ENCODE measurements around the gene UBE2K.

The UBE2K gene

GRCh38 chr4:39814403-39815185, 116.7 kb downstream of the UBE2K start:
- H3K4me3 ChIP-seq (ENCODE audit: low read depth, low read length) = no peak overlapping the region
- TF ChIP-seq, protein P1, sequence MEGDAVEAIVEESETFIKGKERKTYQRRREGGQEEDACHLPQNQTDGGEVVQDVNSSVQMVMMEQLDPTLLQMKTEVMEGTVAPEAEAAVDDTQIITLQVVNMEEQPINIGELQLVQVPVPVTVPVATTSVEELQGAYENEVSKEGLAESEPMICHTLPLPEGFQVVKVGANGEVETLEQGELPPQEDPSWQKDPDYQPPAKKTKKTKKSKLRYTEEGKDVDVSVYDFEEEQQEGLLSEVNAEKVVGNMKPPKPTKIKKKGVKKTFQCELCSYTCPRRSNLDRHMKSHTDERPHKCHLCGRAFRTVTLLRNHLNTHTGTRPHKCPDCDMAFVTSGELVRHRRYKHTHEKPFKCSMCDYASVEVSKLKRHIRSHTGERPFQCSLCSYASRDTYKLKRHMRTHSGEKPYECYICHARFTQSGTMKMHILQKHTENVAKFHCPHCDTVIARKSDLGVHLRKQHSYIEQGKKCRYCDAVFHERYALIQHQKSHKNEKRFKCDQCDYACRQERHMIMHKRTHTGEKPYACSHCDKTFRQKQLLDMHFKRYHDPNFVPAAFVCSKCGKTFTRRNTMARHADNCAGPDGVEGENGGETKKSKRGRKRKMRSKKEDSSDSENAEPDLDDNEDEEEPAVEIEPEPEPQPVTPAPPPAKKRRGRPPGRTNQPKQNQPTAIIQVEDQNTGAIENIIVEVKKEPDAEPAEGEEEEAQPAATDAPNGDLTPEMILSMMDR (IDR thresholded peaks at IDR 0.05; ENCODE audit: borderline replicate concordance, insufficient read depth, low read depth, low read length) = no peak

DNA sequence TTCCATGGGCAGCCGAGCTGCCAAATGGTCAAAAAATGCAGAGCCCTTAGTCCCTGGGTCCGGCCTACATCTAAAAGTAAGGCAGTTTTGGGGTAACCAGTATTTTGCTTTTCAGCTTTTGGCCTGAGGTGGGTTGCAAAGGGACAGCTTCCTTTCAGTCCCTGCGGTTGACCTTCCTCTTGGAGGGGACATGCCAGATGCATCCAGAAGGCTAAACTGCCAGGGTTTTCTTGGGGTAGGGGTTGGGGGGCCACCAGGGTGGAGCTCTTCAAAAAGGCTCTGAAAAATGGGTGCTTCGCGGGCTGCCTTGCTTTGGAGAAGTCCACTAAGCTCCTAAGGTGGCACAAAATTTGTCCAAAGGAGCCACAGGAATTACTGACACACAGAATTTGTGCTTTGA, 120.7 kb downstream of the UBE2K start:
- TF ChIP-seq, protein P1 (IDR thresholded peaks at IDR 0.05; ENCODE audit: borderline replicate concordance, insufficient read depth, low read depth, low read length) = no peak
- H3K4me3 ChIP-seq (ENCODE audit: low read depth, low read length) = no peak overlapping the region

GRCh38 chr4:39820186-39820585, 122.2 kb downstream of the UBE2K start:
- TF ChIP-seq, protein P1 (IDR thresholded peaks at IDR 0.05; ENCODE audit: borderline replicate concordance, insufficient read depth, low read depth, low read length) = no peak
- H3K4me3 ChIP-seq (ENCODE audit: low read depth, low read length) = no peak overlapping the region

- TF ChIP-seq, protein P1 (IDR thresholded peaks at IDR 0.05; ENCODE audit: borderline replicate concordance, insufficient read depth, low read depth, low read length) = no peak
- H3K4me3 ChIP-seq (ENCODE audit: low read depth, low read length) = no peak overlapping the region
Observed at GRCh38 chr4:39821951-39822350, 124.0 kb downstream of the UBE2K start.

DNA sequence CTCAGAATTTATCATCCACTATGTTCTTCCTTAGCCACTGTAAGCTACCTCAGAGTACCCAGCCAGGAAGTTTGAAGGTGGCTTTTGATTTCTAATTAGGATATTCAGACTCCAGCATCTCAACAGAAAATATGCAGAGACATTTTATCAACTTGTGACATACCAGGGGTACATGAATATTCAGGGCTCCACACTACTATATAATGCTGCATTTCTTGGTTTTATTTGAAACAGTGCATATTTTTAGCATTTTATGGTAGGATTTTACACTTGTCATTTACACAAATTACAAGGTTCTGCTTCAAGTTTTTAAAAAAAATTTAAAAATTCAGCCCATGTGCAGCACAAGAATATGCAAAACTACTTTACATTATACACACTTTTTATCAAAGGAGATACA, 124.7 kb downstream of the UBE2K start:
- TF ChIP-seq, protein P1 (IDR thresholded peaks at IDR 0.05; ENCODE audit: borderline replicate concordance, insufficient read depth, low read depth, low read length) = no peak

GRCh38 chr4:39823191-39823590, 125.3 kb downstream of the UBE2K start:
- TF ChIP-seq, protein P1 (IDR thresholded peaks at IDR 0.05; ENCODE audit: borderline replicate concordance, insufficient read depth, low read depth, low read length) = no peak
- H3K4me3 ChIP-seq (ENCODE audit: low read depth, low read length) = no peak overlapping the region

More for the DNA sequence above, 124.7 kb downstream of the UBE2K start:
- H3K4me3 ChIP-seq (ENCODE audit: low read depth, low read length) = no peak overlapping the region

GRCh38 chr4:39825090-39825489, 127.2 kb downstream of the UBE2K start:
- H3K4me3 ChIP-seq (ENCODE audit: low read depth, low read length) = no peak overlapping the region
- TF ChIP-seq, protein P1 (IDR thresholded peaks at IDR 0.05; ENCODE audit: borderline replicate concordance, insufficient read depth, low read depth, low read length) = no peak

Data from GM12875 (cell line).